Thyroid gland (tissue), 4 donors: ENCODE data around the gene CNGA3.

Experiments
- CTCF ChIP-seq, 6 experiments: fragments of 200-600 bp in 3 of 6; fragments of 450-650 bp in 3 of 6; sonication (generic) in 3 of 6; IDR thresholded peaks; one replicate each; pipeline ENCODE4 v1.5.1; 2016 to 2019; ENCODE audit warnings: antibody characterized with exemption in 6 of 6, mild to moderate bottlenecking in 2 of 6, inconsistent platforms in 1 of 6, moderate library complexity in 1 of 6
- POLR2A ChIP-seq, 2 donors: fragments of 450-650 bp; IDR thresholded peaks; one replicate each; pipeline ENCODE4 v1.6.1; 2017; ENCODE audit warnings: antibody characterized with exemption in 2 of 2, mild to moderate bottlenecking in 2 of 2, moderate library complexity in 1 of 2

GRCh38 chr2:98445683-98446581 lies 99.7 kb downstream of the CNGA3 start:
- TF ChIP-seq CTCF (IDR thresholded peaks at IDR 0.05) (no peak), POLR2A (IDR thresholded peaks at IDR 0.05) (no peak)
